Body of pancreas (tissue), 4 donors: ENCODE measurements around the gene PEAR1. TPM values are rescaled to one million over a fixed set of nuclear protein-coding genes. Genes with fewer than 3 reads are reported as not detected.

Source experiments
- ATAC-seq: fragments of 150-250 bp; one replicate; pipeline ENCODE4 v1.9.1; 2016
- DNase-seq, 4 donors: peaks; one replicate each; pipeline ENCODE4 v3.0.0-alpha.2; 2019
- H3K27ac ChIP-seq, 4 donors: fragments of 200-600 bp; sonication (generic); 1 replicate in 3 of 4; 2 replicates in 1 of 4; pipeline versions ENCODE4 v1.5.1 to v1.6.1; 2016 to 2019; ENCODE audit warnings: mild to moderate bottlenecking in 1 of 4, mixed read lengths in 1 of 4, moderate library complexity in 1 of 4
- H3K27me3 ChIP-seq, 2 donors: fragments of 200-600 bp; sonication (generic); one replicate each; pipeline ENCODE4 v1.6.0; 2016; ENCODE audit warnings: mild to moderate bottlenecking in 1 of 2
- H3K36me3 ChIP-seq, 2 donors: fragments of 200-600 bp; sonication (generic); replicated peaks in 1 of 2; 2 replicates each; pipeline ENCODE4 v1.5.1; 2016; ENCODE audit warnings: low read depth in 2 of 2; ENCODE audit not compliant: insufficient read depth in 1 of 2
- H3K4me1 ChIP-seq: fragments of 200-600 bp; sonication (generic); one replicate; pipeline ENCODE4 v1.6.0; 2016
- H3K4me3 ChIP-seq, 2 donors: fragments of 200-600 bp; sonication (generic); 1 replicate in 1 of 2; 2 replicates in 1 of 2; pipeline ENCODE4 v1.5.1; 2016 to 2019
- H3K9me3 ChIP-seq, 3 donors: fragments of 200-600 bp; sonication (generic); 1 replicate in 2 of 3; 2 replicates in 1 of 3; pipeline ENCODE4 v1.5.1; 2016
- POLR2A ChIP-seq, 3 donors: fragments of 450-650 bp; IDR thresholded peaks; one replicate each; pipeline ENCODE4 v1.6.1; 2016; ENCODE audit warnings: antibody characterized with exemption in 3 of 3, mild to moderate bottlenecking in 2 of 3
- WGBS, 2 donors: methylation state at CpG; one replicate each; pipeline ENCODE4 v1.1.5; 2017; 5-methylcytosine and 5-hydroxymethylcytosine counted together
- intact Hi-C: fragments of 100-400 bp; cut with DNase I; formaldehyde crosslinking; loops from one replicate; pipeline ENCODE4 v1.15.1; 2023
- total RNA-seq, 2 donors: library from RNA; depleted of rRNA; stranded (reverse); fragments of >200 nt; gene quantifications; one replicate each; pipeline ENCODE4 v1.1.0, GENCODE V29; 2016
- TF ChIP-seq, protein P1 (sequence below), 7 experiments: fragments of 450-650 bp in 4 of 7; fragments of 200-600 bp in 3 of 7; sonication (generic) in 3 of 7; IDR thresholded peaks; one replicate each; pipeline ENCODE4 v1.5.1; 2016 to 2019; ENCODE audit warnings: antibody characterized with exemption in 7 of 7

PEAR1 gene
- total RNA-seq, 2 donors from 2014 or later, result 5.2 to 7.6 TPM

- Histone ChIP-seq H3K4me3 (no peak overlapping the region), H3K4me1 (peaks cover 19% of the 10 kb centered on the region), H3K36me3 (no peaks in the 10 kb centered on the region), H3K9me3 (no peaks in the 10 kb centered on the region), H3K27me3 (no peaks in the 10 kb centered on the region), H3K27ac (no peak overlapping the region)
- DNase-seq, result peak in 3 of 4 donors; percentile 40 to 64 (median 52)
- 34 to 51% methylated on average over 11 to 18 of the region's 18 CpGs for WGBS, 2 donors
- TF ChIP-seq POLR2A (IDR thresholded peaks at IDR 0.05), result no peak
- TF ChIP-seq, protein P1, sequence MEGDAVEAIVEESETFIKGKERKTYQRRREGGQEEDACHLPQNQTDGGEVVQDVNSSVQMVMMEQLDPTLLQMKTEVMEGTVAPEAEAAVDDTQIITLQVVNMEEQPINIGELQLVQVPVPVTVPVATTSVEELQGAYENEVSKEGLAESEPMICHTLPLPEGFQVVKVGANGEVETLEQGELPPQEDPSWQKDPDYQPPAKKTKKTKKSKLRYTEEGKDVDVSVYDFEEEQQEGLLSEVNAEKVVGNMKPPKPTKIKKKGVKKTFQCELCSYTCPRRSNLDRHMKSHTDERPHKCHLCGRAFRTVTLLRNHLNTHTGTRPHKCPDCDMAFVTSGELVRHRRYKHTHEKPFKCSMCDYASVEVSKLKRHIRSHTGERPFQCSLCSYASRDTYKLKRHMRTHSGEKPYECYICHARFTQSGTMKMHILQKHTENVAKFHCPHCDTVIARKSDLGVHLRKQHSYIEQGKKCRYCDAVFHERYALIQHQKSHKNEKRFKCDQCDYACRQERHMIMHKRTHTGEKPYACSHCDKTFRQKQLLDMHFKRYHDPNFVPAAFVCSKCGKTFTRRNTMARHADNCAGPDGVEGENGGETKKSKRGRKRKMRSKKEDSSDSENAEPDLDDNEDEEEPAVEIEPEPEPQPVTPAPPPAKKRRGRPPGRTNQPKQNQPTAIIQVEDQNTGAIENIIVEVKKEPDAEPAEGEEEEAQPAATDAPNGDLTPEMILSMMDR (IDR thresholded peaks at IDR 0.05), result peak; percentile 45 to 77 (median 57)
- intact Hi-C loops, result no loop called here
- ATAC-seq, result no peak
Observed at GRCh38 chr1:156910309-156910782, 16.8 kb downstream of the PEAR1 start.

DNA sequence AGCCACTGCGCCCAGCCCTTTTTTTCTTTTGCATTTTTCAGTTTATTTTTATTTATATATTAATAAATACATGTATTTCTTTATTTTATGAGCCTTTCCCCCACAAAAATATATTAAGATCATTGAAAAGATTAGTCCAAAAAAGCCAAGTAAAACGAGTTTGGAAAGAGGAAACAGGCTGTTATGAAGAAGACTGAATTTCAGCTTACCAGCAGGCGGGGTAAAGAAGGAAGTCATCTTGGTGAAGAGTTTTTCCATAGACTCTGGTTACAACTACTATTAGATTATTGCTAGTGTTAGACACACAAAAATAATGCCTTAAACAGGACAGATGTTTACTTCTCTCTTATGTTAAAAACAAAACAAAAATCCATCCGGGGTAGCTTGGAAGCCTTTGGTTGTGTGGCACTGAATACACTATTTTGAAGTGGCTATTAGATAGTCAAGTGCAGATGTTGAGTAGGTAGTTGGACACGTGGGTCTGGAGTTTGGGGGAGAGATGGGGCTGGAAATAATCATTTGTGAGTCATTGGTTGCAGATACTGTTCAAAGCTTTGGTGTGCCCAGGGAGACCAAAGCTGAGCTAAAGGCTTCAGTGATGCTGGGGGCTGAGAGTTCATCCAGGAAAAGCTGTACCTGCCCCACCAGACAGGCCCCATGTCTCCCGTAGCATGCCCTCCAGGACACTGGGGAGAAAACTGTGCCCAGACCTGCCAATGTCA is 18.2 kb downstream of the PEAR1 start:
- TF ChIP-seq, protein P1 (IDR thresholded peaks at IDR 0.05), result no peak
- no peak for TF ChIP-seq POLR2A (IDR thresholded peaks at IDR 0.05)

GRCh38 chr1:156912310-156912709 is 18.8 kb downstream of the PEAR1 start:
- DNase-seq, result no peak
- no peaks in the 10 kb centered on the region for H3K9me3 ChIP-seq
- TF ChIP-seq, protein P1 (IDR thresholded peaks at IDR 0.05), result no peak
- no peak for TF ChIP-seq POLR2A (IDR thresholded peaks at IDR 0.05)
- intact Hi-C loops, result no loop called here
- no peak for ATAC-seq
- no peak overlapping the region for H3K4me3 ChIP-seq
- no peaks in the 10 kb centered on the region for H3K27me3 ChIP-seq
- no peak overlapping the region for H3K27ac ChIP-seq
- no peaks in the 10 kb centered on the region for H3K36me3 ChIP-seq
- H3K4me1 ChIP-seq, result peaks cover 13% of the 10 kb centered on the region
- WGBS, 2 donors, result 95% methylated on average over 2 of the region's 2 CpGs; no CpG with 5 or more reads in 1 of the 2 donors

More for the DNA sequence above, 18.2 kb downstream of the PEAR1 start:
- Histone ChIP-seq H3K36me3 (no peaks in the 10 kb centered on the region), H3K27ac (no peak overlapping the region), H3K27me3 (no peaks in the 10 kb centered on the region), H3K4me1 (peaks cover 19% of the 10 kb centered on the region), H3K9me3 (no peaks in the 10 kb centered on the region), H3K4me3 (no peak overlapping the region)
- ATAC-seq (no peak), DNase-seq (no peak)
- 68% methylated on average over 6 of the region's 6 CpGs for WGBS, 2 donors
- intact Hi-C loops, result no loop called here

GRCh38 chr1:156912861-156913808 is 19.6 kb downstream of the PEAR1 start:
- intact Hi-C loops, result no loop called here
- 51 to 63% methylated on average over 7 to 23 of the region's 24 CpGs for WGBS, 2 donors
- DNase-seq (peak in 1 of 4 donors; percentile 58), ATAC-seq (no peak)
- H3K9me3 ChIP-seq, result no peaks in the 10 kb centered on the region
- H3K36me3 ChIP-seq, result no peaks in the 10 kb centered on the region
- no peak overlapping the region for H3K4me3 ChIP-seq
- no peak overlapping the region for H3K27ac ChIP-seq
- TF ChIP-seq POLR2A (IDR thresholded peaks at IDR 0.05), result no peak
- TF ChIP-seq, protein P1 (IDR thresholded peaks at IDR 0.05), result no peak
- peaks cover 7% of the 10 kb centered on the region for H3K4me1 ChIP-seq
- H3K27me3 ChIP-seq, result no peaks in the 10 kb centered on the region
